ENCODE data around the gene ACTG2. TPM values are rescaled to one million over a fixed set of nuclear protein-coding genes. Genes with fewer than 3 reads are reported as not detected.
"Not testable (repeated sequence)": the region's sequence is repeated elsewhere in the genome, so short reads cannot be mapped to it uniquely, and the experiment has no call there.

Gene ACTG2
- total RNA-seq, 1 donor from 2014 or later = not detected

GRCh38 chr2:73931531-73932500 lies 39.0 kb downstream of the ACTG2 start:
- DNase-seq (ENCODE audit: low read depth, low spot score) = no peak

GRCh38 chr2:73933194-73933593 lies 40.4 kb downstream of the ACTG2 start:
- DNase-seq (ENCODE audit: low read depth, low spot score) = no peak

- DNase-seq (ENCODE audit: low read depth, low spot score) = no peak
Observed at GRCh38 chr2:73935641-73936040, 42.8 kb downstream of the ACTG2 start.

- no peak for DNase-seq (ENCODE audit: low read depth, low spot score)
Observed at GRCh38 chr2:73937103-73937885, 44.5 kb downstream of the ACTG2 start.

- DNase-seq (ENCODE audit: low read depth, low spot score) = no peak
Observed at GRCh38 chr2:73937899-73938298, 45.1 kb downstream of the ACTG2 start.

GRCh38 chr2:73938718-73939352 lies 46.0 kb downstream of the ACTG2 start:
- no peak for DNase-seq (ENCODE audit: low read depth, low spot score)

- no peak for DNase-seq (ENCODE audit: low read depth, low spot score)
Observed at GRCh38 chr2:73939419-73939818, 46.6 kb downstream of the ACTG2 start.

- DNase-seq (ENCODE audit: low read depth, low spot score) = not testable (repeated sequence)
Observed at GRCh38 chr2:73940066-73940465, 47.3 kb downstream of the ACTG2 start.

GRCh38 chr2:73942664-73943063 lies 49.9 kb downstream of the ACTG2 start:
- DNase-seq (ENCODE audit: low read depth, low spot score) = no peak

- DNase-seq (ENCODE audit: low read depth, low spot score) = no peak
Observed at GRCh38 chr2:73944714-73945113, 51.9 kb downstream of the ACTG2 start.

GRCh38 chr2:73946215-73946614 lies 53.4 kb downstream of the ACTG2 start:
- DNase-seq (ENCODE audit: low read depth, low spot score) = no peak

- DNase-seq (ENCODE audit: low read depth, low spot score) = no peak
Observed at GRCh38 chr2:73946666-73947065, 53.9 kb downstream of the ACTG2 start.

GRCh38 chr2:73947412-73948018 lies 54.7 kb downstream of the ACTG2 start:
- no peak for DNase-seq (ENCODE audit: low read depth, low spot score)

GRCh38 chr2:73949802-73950201 lies 57.0 kb downstream of the ACTG2 start:
- no peak for DNase-seq (ENCODE audit: low read depth, low spot score)

- no peak for DNase-seq (ENCODE audit: low read depth, low spot score)
Observed at GRCh38 chr2:73952499-73953446, 60.0 kb downstream of the ACTG2 start.

- no peak for DNase-seq (ENCODE audit: low read depth, low spot score)
Observed at GRCh38 chr2:73956218-73956865, 63.5 kb downstream of the ACTG2 start.

GRCh38 chr2:73961274-73961673 lies 68.5 kb downstream of the ACTG2 start:
- DNase-seq (ENCODE audit: low read depth, low spot score) = no peak

- no peak for DNase-seq (ENCODE audit: low read depth, low spot score)
Observed at GRCh38 chr2:73961823-73962615, 69.2 kb downstream of the ACTG2 start.

GRCh38 chr2:73962798-73963197 lies 70.0 kb downstream of the ACTG2 start:
- no peak for DNase-seq (ENCODE audit: low read depth, low spot score)

All from pulmonary artery endothelial cell (primary cell).